ENCODE results near the gene MUC5AC.
"Not testable (repeated sequence)": the region's sequence is repeated elsewhere in the genome, so short reads cannot be mapped to it uniquely, and the experiment has no call there.

MUC5AC gene

GRCh38 chr11:1148752-1149180 is 9.0 kb upstream of the MUC5AC start:
- no peak for DNase-seq

- DNase-seq: no peak
Observed at GRCh38 chr11:1149545-1149944, 8.2 kb upstream of the MUC5AC start.

- DNase-seq: no peak
Observed at GRCh38 chr11:1150116-1150515, 7.6 kb upstream of the MUC5AC start.

- DNase-seq: no peak
Observed at GRCh38 chr11:1150769-1151365, 6.9 kb upstream of the MUC5AC start.

- DNase-seq: no peak
Observed at GRCh38 chr11:1151366-1152315, 6.1 kb upstream of the MUC5AC start.

- DNase-seq: no peak
Observed at GRCh38 chr11:1152316-1153104, 5.2 kb upstream of the MUC5AC start.

GRCh38 chr11:1153105-1153950 is 4.4 kb upstream of the MUC5AC start:
- DNase-seq: no peak

- DNase-seq: no peak
Observed at GRCh38 chr11:1153951-1154493, 3.7 kb upstream of the MUC5AC start.

- DNase-seq: not testable (repeated sequence)
Observed at GRCh38 chr11:1154656-1155055, 3.1 kb upstream of the MUC5AC start.

- no peak for DNase-seq
Observed at GRCh38 chr11:1155274-1155693, 2.5 kb upstream of the MUC5AC start.

- no peak for DNase-seq
Observed at GRCh38 chr11:1156506-1157340, 1.0 kb upstream of the MUC5AC start.

GRCh38 chr11:1157341-1157644 is 460 bp upstream of the MUC5AC start:
- DNase-seq: no peak

- DNase-seq: no peak
Observed at GRCh38 chr11:1158681-1159487, 1.1 kb downstream of the MUC5AC start.

- DNase-seq: not testable (repeated sequence)
Observed at GRCh38 chr11:1159488-1160220, 1.9 kb downstream of the MUC5AC start.

GRCh38 chr11:1160231-1161101 is 2.7 kb downstream of the MUC5AC start:
- no peak for DNase-seq

GRCh38 chr11:1161410-1162137 is 3.8 kb downstream of the MUC5AC start:
- no peak for DNase-seq

GRCh38 chr11:1162138-1162475 is 4.4 kb downstream of the MUC5AC start:
- DNase-seq: no peak
